DND-41 (cell line): ENCODE measurements around the gene DRD1.

Experiments used
- ATAC-seq: fragments of 200-7000 bp; cut with Tn5 transposase; 3 replicates; pipeline ENCODE4 v1.9.1; 2021; ENCODE audit warnings: low read depth; ENCODE audit not compliant: insufficient read depth
- DNase-seq: peaks from one replicate; pipeline ENCODE4 v3.0.0-alpha.2; 2020
- H2AFZ ChIP-seq: 2 replicates; pipeline ENCODE4 v1.6.0; 2012; ENCODE audit warnings: low read depth, low read length
- H3K27ac ChIP-seq: 2 replicates; pipeline ENCODE4 v1.5.1; 2012; ENCODE audit warnings: low read length, inconsistent platforms
- H3K27me3 ChIP-seq: fragments of 200-600 bp; sonication (generic); 2 replicates; pipeline ENCODE4 v1.6.0; 2012; ENCODE audit warnings: low read length, mild to moderate bottlenecking, inconsistent platforms; ENCODE audit not compliant: insufficient read depth, poor library complexity
- H3K36me3 ChIP-seq: 2 replicates; pipeline ENCODE4 v1.5.1; 2012; ENCODE audit warnings: low read length, inconsistent platforms; ENCODE audit not compliant: insufficient read depth
- H3K4me1 ChIP-seq: 2 replicates; pipeline ENCODE4 v1.5.1; 2012; ENCODE audit warnings: mild to moderate bottlenecking, low read length; ENCODE audit not compliant: insufficient read depth
- H3K4me2 ChIP-seq: 2 replicates; pipeline ENCODE4 v1.6.0; 2012; ENCODE audit warnings: mild to moderate bottlenecking, moderate library complexity, low read length, inconsistent platforms; ENCODE audit not compliant: insufficient read depth
- H3K4me3 ChIP-seq, 2 experiments: fragments of 200-600 bp in 1 of 2; shearing (Covaris generic) in 1 of 2; 2 replicates each; pipeline ENCODE4 v1.5.1; 2012 to 2016; ENCODE audit warnings: inconsistent platforms in 2 of 2, low read length in 2 of 2, mild to moderate bottlenecking in 2 of 2, low read depth in 1 of 2, moderate library complexity in 1 of 2
- H3K79me2 ChIP-seq: 2 replicates; pipeline ENCODE4 v1.6.0; 2012; ENCODE audit warnings: low read length, inconsistent platforms; ENCODE audit not compliant: insufficient read depth
- H3K9ac ChIP-seq: 2 replicates; pipeline ENCODE4 v1.6.0; 2012; ENCODE audit warnings: low read depth, mild to moderate bottlenecking, inconsistent platforms, low read length, moderate library complexity
- H3K9me3 ChIP-seq: 2 replicates; pipeline ENCODE4 v1.5.1; 2012; ENCODE audit warnings: low read length, moderate library complexity, mild to moderate bottlenecking, inconsistent platforms; ENCODE audit not compliant: insufficient read depth, severe bottlenecking
- H4K20me1 ChIP-seq: 2 replicates; pipeline ENCODE4 v1.6.0; 2012; ENCODE audit warnings: low read length; ENCODE audit not compliant: insufficient read depth
- CTCF ChIP-seq: IDR thresholded peaks from 2 replicates; pipeline ENCODE4 v1.5.1; 2012; ENCODE audit warnings: borderline replicate concordance, low read length, moderate library complexity, mild to moderate bottlenecking; ENCODE audit not compliant: poor library complexity, severe bottlenecking; ENCODE audit errors: extremely low read depth
- EZH2 ChIP-seq: IDR thresholded peaks from 3 replicates; pipeline ENCODE4 v1.6.1; 2012; ENCODE audit warnings: borderline replicate concordance, low read depth, mild to moderate bottlenecking, moderate library complexity, low read length, inconsistent platforms; ENCODE audit not compliant: severe bottlenecking

Gene DRD1

GRCh38 chr5:175468892-175469291, 24.9 kb upstream of the DRD1 start:
- no peak for ATAC-seq
- no peak overlapping the region for H3K4me2 ChIP-seq
- H3K9ac ChIP-seq, result no peak overlapping the region
- no peak overlapping the region for H2AFZ ChIP-seq
- no peaks in the 10 kb centered on the region for H3K9me3 ChIP-seq
- H3K27ac ChIP-seq, result no peak overlapping the region
- peaks cover 11% of the 10 kb centered on the region for H3K27me3 ChIP-seq
- H3K79me2 ChIP-seq, result no peaks in the 10 kb centered on the region
- DNase-seq, result no peak
- no peak overlapping the region for H3K4me3 ChIP-seq
- no peaks in the 10 kb centered on the region for H3K4me1 ChIP-seq
- TF ChIP-seq CTCF, result no peak
- TF ChIP-seq EZH2, result no peak
- no peaks in the 10 kb centered on the region for H3K36me3 ChIP-seq
- no peaks in the 10 kb centered on the region for H4K20me1 ChIP-seq

- no peak for TF ChIP-seq CTCF
- no peak for TF ChIP-seq EZH2
- Histone ChIP-seq H2AFZ (no peak overlapping the region), H3K4me1 (no peaks in the 10 kb centered on the region), H3K36me3 (no peaks in the 10 kb centered on the region), H3K27me3 (peaks cover 8% of the 10 kb centered on the region), H3K79me2 (no peaks in the 10 kb centered on the region), H3K4me3 (no peak overlapping the region), H3K27ac (no peak overlapping the region), H3K9me3 (no peaks in the 10 kb centered on the region), H4K20me1 (no peaks in the 10 kb centered on the region), H3K4me2 (no peak overlapping the region), H3K9ac (no peak overlapping the region)
- ATAC-seq, result no peak
- no peak for DNase-seq
Observed at GRCh38 chr5:175467983-175468690, 24.2 kb upstream of the DRD1 start.

GRCh38 chr5:175466700-175467318, 22.8 kb upstream of the DRD1 start:
- Histone ChIP-seq H3K4me2 (no peak overlapping the region), H3K79me2 (no peaks in the 10 kb centered on the region), H3K4me1 (no peaks in the 10 kb centered on the region)

More at GRCh38 chr5:175466700-175467318, 22.8 kb upstream of the DRD1 start:
- no peak overlapping the region for H2AFZ ChIP-seq
- TF ChIP-seq CTCF, result no peak
- TF ChIP-seq EZH2, result no peak
- no peaks in the 10 kb centered on the region for H3K9me3 ChIP-seq
- H4K20me1 ChIP-seq, result no peaks in the 10 kb centered on the region
- H3K4me3 ChIP-seq, result no peak overlapping the region
- peaks cover 8% of the 10 kb centered on the region for H3K27me3 ChIP-seq
- no peak overlapping the region for H3K9ac ChIP-seq
- ATAC-seq (no peak), DNase-seq (no peak)
- H3K27ac ChIP-seq, result no peak overlapping the region
- H3K36me3 ChIP-seq, result no peaks in the 10 kb centered on the region
